Esophagus muscularis mucosa (tissue), 4 donors: Measurements from ENCODE around the gene WAC.

Experiments used
- CTCF ChIP-seq, 3 experiments: fragments of 200-600 bp in 2 of 3; fragments of 450-650 bp in 1 of 3; sonication (generic) in 2 of 3; IDR thresholded peaks; one replicate each; pipeline ENCODE4 v1.5.1; 2017 to 2019; ENCODE audit warnings: antibody characterized with exemption in 3 of 3, mild to moderate bottlenecking in 2 of 3, moderate library complexity in 1 of 3
- EP300 ChIP-seq: sonication (generic); formaldehyde crosslinking; IDR thresholded peaks from one replicate; pipeline ENCODE4 v1.6.1; 2017; ENCODE audit warnings: antibody characterized with exemption
- POLR2A ChIP-seq: fragments of 450-650 bp; IDR thresholded peaks from one replicate; pipeline ENCODE4 v1.6.1; 2017; ENCODE audit warnings: antibody characterized with exemption, moderate library complexity, mild to moderate bottlenecking, low read depth
- POLR2AphosphoS5 ChIP-seq, 2 donors: sonication (generic); formaldehyde crosslinking; IDR thresholded peaks; one replicate each; pipeline ENCODE4 v1.6.1; 2017; ENCODE audit warnings: antibody characterized with exemption in 2 of 2

DNA sequence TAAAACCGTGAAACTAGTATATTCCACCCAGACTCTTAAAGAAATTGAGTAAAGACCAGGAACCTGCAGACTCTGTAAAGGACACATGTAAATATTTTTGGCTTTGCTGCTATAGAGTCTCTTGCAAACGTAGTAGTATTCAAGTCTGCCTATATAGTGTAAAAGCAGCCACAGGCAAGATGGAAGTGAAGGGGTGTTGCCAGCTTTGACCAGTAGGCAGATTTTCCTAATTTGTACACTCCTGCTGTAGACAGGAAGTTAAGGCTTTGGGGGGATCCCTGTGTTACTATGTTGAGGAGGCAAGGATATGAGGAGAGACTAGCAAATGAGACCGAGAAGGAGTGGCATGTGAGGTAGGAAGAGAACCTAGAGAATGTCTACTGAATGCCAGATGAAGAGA lies 27.7 kb downstream of the WAC start:
- TF ChIP-seq POLR2AphosphoS5 (IDR thresholded peaks at IDR 0.05) (no peak), CTCF (IDR thresholded peaks at IDR 0.05) (no peak), POLR2A (no peak), EP300 (no peak)
